HG03175 (cell line): Measurements from ENCODE around the gene MEF2C.
A peak's percentile ranks its signal among the peaks of the same experiment; 100 is the strongest.

Experiments
- ATAC-seq: cut with Tn5 transposase; IDR thresholded peaks from one replicate; pipeline ENCODE4 v1.9.1; 2021; ENCODE audit warnings: mild to moderate bottlenecking, moderate library complexity; ENCODE audit not compliant: unreplicated experiment

MEF2C gene

GRCh38 chr5:88678770-88679381 lies 204.1 kb downstream of the MEF2C start:
- no peak for ATAC-seq

- ATAC-seq, result no peak
These were observed 204.8 kb downstream of the MEF2C start for GRCh38 chr5:88677943-88678769.

- no peak for ATAC-seq
These were observed 205.5 kb downstream of the MEF2C start for GRCh38 chr5:88677376-88677895.

GRCh38 chr5:88676637-88677375 lies 206.2 kb downstream of the MEF2C start:
- ATAC-seq, result no peak

GRCh38 chr5:88675708-88676636 lies 207.0 kb downstream of the MEF2C start:
- peak; percentile 40 for ATAC-seq

- ATAC-seq, result peak; percentile 8
These were observed 207.7 kb downstream of the MEF2C start for GRCh38 chr5:88675168-88675707.

GRCh38 chr5:88674356-88675167 lies 208.4 kb downstream of the MEF2C start:
- ATAC-seq, result peak; percentile 73

GRCh38 chr5:88673253-88674105 lies 209.5 kb downstream of the MEF2C start:
- no peak for ATAC-seq

- ATAC-seq, result no peak
These were observed 210.2 kb downstream of the MEF2C start for GRCh38 chr5:88672644-88673252.

- ATAC-seq, result no peak
These were observed 211.2 kb downstream of the MEF2C start for GRCh38 chr5:88671505-88672499.

- ATAC-seq, result no peak
These were observed 211.9 kb downstream of the MEF2C start for GRCh38 chr5:88671106-88671504.

GRCh38 chr5:88670461-88670860 lies 212.5 kb downstream of the MEF2C start:
- no peak for ATAC-seq

GRCh38 chr5:88669371-88670050 lies 213.5 kb downstream of the MEF2C start:
- no peak for ATAC-seq

GRCh38 chr5:88667496-88668201 lies 215.3 kb downstream of the MEF2C start:
- peak; percentile 17 for ATAC-seq
